ENCODE data around the gene SHROOM2. TPM values are rescaled to one million over a fixed set of nuclear protein-coding genes. Genes with fewer than 3 reads are reported as not detected.

The SHROOM2 gene
- total and polyA plus RNA-seq, 4 donors, result 3.0 to 15.5 (median 5.0) TPM

- no peak overlapping the region for H3K4me3 ChIP-seq
- WGBS, 2 donors, result 86% methylated on average over 9 of the region's 9 CpGs
- H3K27ac ChIP-seq (ENCODE audit: low read depth in 1 of 2, low read length in 1 of 2), result no peak overlapping the region
- H3K36me3 ChIP-seq (ENCODE audit: control insufficient read depth in 4 of 4, insufficient read depth in 4 of 4, low read length in 4 of 4), result no peaks in the 10 kb centered on the region
- no peaks in the 10 kb centered on the region for H3K27me3 ChIP-seq (ENCODE audit: control insufficient read depth in 3 of 3, insufficient read depth in 3 of 3, low read length in 2 of 3)
- ATAC-seq (ENCODE audit: insufficient read depth, low FRiP score) (no peak), DNase-seq (no peak)
- peaks cover 0 to 7% (median under 1%) of the 10 kb centered on the region in 4 donors for H3K9me3 ChIP-seq (ENCODE audit: control insufficient read depth in 4 of 4, insufficient read depth in 3 of 4, low read length in 3 of 4)
- no peak overlapping the region for H3K9ac ChIP-seq (ENCODE audit: insufficient read depth in 1 of 2, low read length in 2 of 2)
- no peak for TF ChIP-seq CTCF (IDR thresholded peaks at IDR 0.05; ENCODE audit: control extremely low read depth, extremely low read depth)
- no peaks in the 10 kb centered on the region for H3K4me1 ChIP-seq (ENCODE audit: control insufficient read depth in 5 of 5, insufficient read depth in 5 of 5, low read length in 5 of 5)
Measured at GRCh38 chrX:9957743-9958142, 171.5 kb downstream of the SHROOM2 start.

DNA sequence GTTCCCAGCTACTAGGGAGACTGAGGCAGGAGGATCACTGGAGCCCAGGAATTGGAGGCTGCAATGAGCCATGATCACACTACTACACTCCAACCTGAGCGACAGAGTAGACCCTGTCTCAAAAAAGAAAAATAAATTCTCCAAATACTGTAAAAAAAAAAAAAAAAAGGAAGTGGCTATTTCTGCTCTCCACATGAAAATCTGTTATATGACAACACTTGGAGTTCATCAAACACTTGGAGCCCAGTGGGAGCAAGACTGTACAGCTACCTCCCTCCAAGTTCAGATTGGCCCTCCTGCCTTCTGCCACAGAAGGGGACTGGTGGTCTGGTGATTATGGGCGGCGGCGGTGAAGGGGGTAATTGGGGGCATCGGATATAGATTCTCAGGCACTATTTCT lies 172.0 kb downstream of the SHROOM2 start:
- WGBS, 2 donors, result 75 to 87% methylated on average over 5 of the region's 5 CpGs
- Histone ChIP-seq H3K27me3 (ENCODE audit: control insufficient read depth in 3 of 3, insufficient read depth in 3 of 3, low read length in 2 of 3) (no peaks in the 10 kb centered on the region), H3K9me3 (ENCODE audit: control insufficient read depth in 4 of 4, insufficient read depth in 3 of 4, low read length in 3 of 4) (peaks cover 0 to 3% (median 0%) of the 10 kb centered on the region in 4 donors), H3K27ac (ENCODE audit: low read depth in 1 of 2, low read length in 1 of 2) (no peak overlapping the region), H3K9ac (ENCODE audit: insufficient read depth in 1 of 2, low read length in 2 of 2) (no peak overlapping the region), H3K36me3 (ENCODE audit: control insufficient read depth in 4 of 4, insufficient read depth in 4 of 4, low read length in 4 of 4) (no peaks in the 10 kb centered on the region), H3K4me1 (ENCODE audit: control insufficient read depth in 5 of 5, insufficient read depth in 5 of 5, low read length in 5 of 5) (no peaks in the 10 kb centered on the region), H3K4me3 (no peak overlapping the region)
- DNase-seq, result no peak
- no peak for ATAC-seq (ENCODE audit: insufficient read depth, low FRiP score)
- TF ChIP-seq CTCF (IDR thresholded peaks at IDR 0.05; ENCODE audit: control extremely low read depth, extremely low read depth), result no peak

GRCh38 chrX:9961750-9962149 lies 175.5 kb downstream of the SHROOM2 start:
- Histone ChIP-seq H3K4me1 (ENCODE audit: control insufficient read depth in 5 of 5, insufficient read depth in 5 of 5, low read length in 5 of 5) (no peaks in the 10 kb centered on the region), H3K4me3 (no peak overlapping the region), H3K27me3 (ENCODE audit: control insufficient read depth in 3 of 3, insufficient read depth in 3 of 3, low read length in 2 of 3) (no peaks in the 10 kb centered on the region), H3K9ac (ENCODE audit: insufficient read depth in 1 of 2, low read length in 2 of 2) (no peak overlapping the region), H3K27ac (ENCODE audit: low read depth in 1 of 2, low read length in 1 of 2) (no peak overlapping the region), H3K36me3 (ENCODE audit: control insufficient read depth in 4 of 4, insufficient read depth in 4 of 4, low read length in 4 of 4) (no peaks in the 10 kb centered on the region), H3K9me3 (ENCODE audit: control insufficient read depth in 4 of 4, insufficient read depth in 3 of 4, low read length in 3 of 4) (no peaks in the 10 kb centered on the region)
- WGBS, 2 donors, result 66 to 84% methylated on average over 5 of the region's 5 CpGs
- ATAC-seq (ENCODE audit: insufficient read depth, low FRiP score), result no peak
- no peak for DNase-seq
- no peak for TF ChIP-seq CTCF (IDR thresholded peaks at IDR 0.05; ENCODE audit: control extremely low read depth, extremely low read depth)

DNA sequence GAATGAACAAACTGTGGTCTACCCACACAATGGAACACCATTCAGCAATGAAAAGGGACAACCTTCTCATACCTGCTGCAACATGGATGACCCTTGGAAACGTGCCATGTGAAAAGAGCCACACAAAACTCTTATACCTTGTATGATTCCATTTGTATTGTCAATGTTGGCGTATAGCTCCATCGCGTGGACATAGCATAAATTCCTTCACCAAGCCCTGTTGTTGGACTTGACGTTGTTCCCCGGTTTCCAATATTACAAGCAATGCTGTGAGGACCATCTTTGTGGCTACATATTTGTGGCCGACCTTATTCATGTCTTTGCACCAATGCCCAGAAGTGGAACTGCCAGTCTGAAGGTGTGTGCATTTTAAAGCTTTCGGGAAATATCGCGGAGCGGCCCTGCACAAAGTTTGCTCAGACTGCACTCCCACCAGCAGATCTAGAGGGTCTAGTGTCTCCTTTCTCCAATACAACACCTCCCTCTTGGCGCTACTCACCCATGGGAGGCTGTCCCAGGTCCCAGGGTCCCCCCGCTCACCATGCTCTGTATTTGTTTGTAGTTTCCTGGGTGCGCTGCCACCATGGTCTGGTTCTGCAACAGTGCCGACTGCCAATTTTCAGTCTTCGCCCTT lies 180.7 kb downstream of the SHROOM2 start, which contains the start of gene CLDN34:
Gene CLDN34, plus strand, starts transcription at position 584 of the 634 bp plus-strand sequence. Its CDS starts 0 bp downstream, at position 584.
- ATAC-seq (ENCODE audit: insufficient read depth, low FRiP score) (no peak), DNase-seq (no peak)
- no peak for TF ChIP-seq CTCF (IDR thresholded peaks at IDR 0.05; ENCODE audit: control extremely low read depth, extremely low read depth)
- Histone ChIP-seq H3K9me3 (ENCODE audit: control insufficient read depth in 4 of 4, insufficient read depth in 3 of 4, low read length in 3 of 4) (no peaks in the 10 kb centered on the region), H3K4me3 (no peak within 1 kb of the TSS), H3K27me3 (ENCODE audit: control insufficient read depth in 3 of 3, insufficient read depth in 3 of 3, low read length in 2 of 3) (peaks cover 0 to 2% (median 0%) of the 10 kb centered on the region in 3 donors), H3K9ac (ENCODE audit: insufficient read depth in 1 of 2, low read length in 2 of 2) (no peak within 1 kb of the TSS), H3K36me3 (ENCODE audit: control insufficient read depth in 4 of 4, insufficient read depth in 4 of 4, low read length in 4 of 4) (no peaks in the 10 kb centered on the region), H3K4me1 (ENCODE audit: control insufficient read depth in 5 of 5, insufficient read depth in 5 of 5, low read length in 5 of 5) (no peaks in the 10 kb centered on the region), H3K27ac (ENCODE audit: low read depth in 1 of 2, low read length in 1 of 2) (no peak within 1 kb of the TSS)
- WGBS, 2 donors, result 88 to 98% methylated on average over 16 of the region's 16 CpGs
